GM12878 (cell line): ENCODE data around the gene CCDC63. TPM values are rescaled to one million over a fixed set of nuclear protein-coding genes. Genes with fewer than 3 reads are reported as not detected.

Experiments used
- ATAC-seq: fragments of 200-7000 bp; cut with Tn5 transposase; 3 replicates; pipeline ENCODE4 v1.9.1; 2020; ENCODE audit warnings: mild to moderate bottlenecking, moderate library complexity
- BruUV-seq: library from RNA; stranded (reverse); fragments of 400-500 nt; replicated peaks from 2 replicates; lab custom pipeline; 2021; lab: Mats Ljungman, UMichigan
- CTCF ChIA-PET: fragments of 300-600 bp; sonication (Branson Sonifier 250); formaldehyde crosslinking; extraction: SDS; loops from one replicate; lab custom pipeline; 2021; ENCODE audit warnings: inconsistent platforms; lab: Yijun Ruan, JAX
- POLR2A ChIA-PET: fragments of 350-600 bp; formaldehyde crosslinking; extraction: SDS; loops from one replicate; lab custom pipeline; 2021; ENCODE audit warnings: inconsistent platforms; lab: Charles Lee
- RAD21 ChIA-PET: fragments of 300-600 bp; sonication (Branson Sonifier 250); formaldehyde crosslinking; loops from one replicate; lab custom pipeline; 2023; ENCODE audit warnings: antibody characterized with exemption; ENCODE audit not compliant: unreplicated experiment; lab: Charles Lee
- SMC1A ChIA-PET: fragments of 300-600 bp; sonication (Branson Sonifier 250); formaldehyde crosslinking; loops from one replicate; lab custom pipeline; 2023; ENCODE audit not compliant: unreplicated experiment, uncharacterized antibody; lab: Charles Lee
- DNase-seq: peaks from one replicate; pipeline ENCODE4 v3.0.0-alpha.2; 2011; ENCODE audit warnings: low read depth, low spot score
- FAIRE-seq: peaks from 3 replicates; lab custom pipeline; 2011; peaks lifted over from hg19 to GRCh38; lab: Jason Lieb, UNC
- H2AFZ ChIP-seq: 2 replicates; pipeline ENCODE4 v1.6.0; 2011; ENCODE audit warnings: low read depth, low read length, control low read depth; ENCODE audit not compliant: control insufficient read depth
- H3K27ac ChIP-seq: 2 replicates; pipeline ENCODE4 v1.5.1; 2011; ENCODE audit warnings: control low read depth; ENCODE audit not compliant: control insufficient read depth, insufficient read depth
- H3K27me3 ChIP-seq, 2 experiments: replicated peaks in 1 of 2; 2 replicates each; pipeline versions ENCODE4 v1.6.0 to v1.6.1; 2011; ENCODE audit warnings: low read length in 1 of 2; ENCODE audit not compliant: control insufficient read depth in 2 of 2, insufficient read depth in 2 of 2
- H3K36me3 ChIP-seq, 2 experiments: 2 replicates each; pipeline ENCODE4 v1.5.1; 2011; ENCODE audit warnings: low read length in 1 of 2; ENCODE audit not compliant: control insufficient read depth in 2 of 2, insufficient read depth in 2 of 2
- H3K4me1 ChIP-seq: 2 replicates; pipeline ENCODE4 v1.6.1; 2011; ENCODE audit warnings: mild to moderate bottlenecking, low read length, moderate library complexity, mixed read lengths; ENCODE audit not compliant: control insufficient read depth, insufficient read depth
- H3K4me2 ChIP-seq: 2 replicates; pipeline ENCODE4 v1.6.0; 2011; ENCODE audit warnings: control low read depth; ENCODE audit not compliant: control insufficient read depth, insufficient read depth
- H3K4me3 ChIP-seq: fragments of 200-600 bp; sonication (generic); 2 replicates; pipeline ENCODE4 v1.5.1; 2016
- H3K79me2 ChIP-seq: 2 replicates; pipeline ENCODE4 v1.6.0; 2011; ENCODE audit warnings: low read length; ENCODE audit not compliant: control insufficient read depth, insufficient read depth
- H3K9ac ChIP-seq: 2 replicates; pipeline ENCODE4 v1.8.0; 2011; ENCODE audit warnings: low read length, control low read depth, mixed read lengths; ENCODE audit not compliant: control insufficient read depth, insufficient read depth
- H3K9me3 ChIP-seq: replicated peaks from 3 replicates; pipeline ENCODE4 v1.5.1; 2011; ENCODE audit warnings: mild to moderate bottlenecking, low read length; ENCODE audit not compliant: control insufficient read depth, insufficient read depth
- H4K20me1 ChIP-seq: 2 replicates; pipeline ENCODE4 v1.6.0; 2011; ENCODE audit not compliant: control insufficient read depth, insufficient read depth
- CBX3 ChIP-seq: fragments of 200-600 bp; sonication (generic); IDR thresholded peaks from 2 replicates; pipeline ENCODE4 v1.6.1; 2016; ENCODE audit warnings: low read depth, borderline replicate concordance
- CHD1 ChIP-seq: IDR thresholded peaks from 2 replicates; pipeline ENCODE4 v1.6.1; 2012; ENCODE audit warnings: low read depth, low read length, improper control_type of control experiment
- HCFC1 ChIP-seq: fragments of 150-350 bp; IDR thresholded peaks from 2 replicates; pipeline ENCODE4 v1.6.1; 2014; ENCODE audit warnings: low read length
- HSF1 ChIP-seq: fragments of 150-350 bp; IDR thresholded peaks from 2 replicates; pipeline ENCODE4 v1.6.1; 2014; ENCODE audit warnings: mild to moderate bottlenecking, low read depth, low read length
- NFXL1 ChIP-seq: fragments of 450-650 bp; IDR thresholded peaks from 2 replicates; pipeline ENCODE4 v1.6.1; 2017; ENCODE audit warnings: antibody characterized with exemption, mild to moderate bottlenecking, borderline replicate concordance
- PAX5 ChIP-seq: IDR thresholded peaks from 2 replicates; pipeline ENCODE4 v1.6.1; 2011; ENCODE audit warnings: low read depth, low read length, borderline replicate concordance
- PML ChIP-seq: IDR thresholded peaks from 2 replicates; pipeline ENCODE4 v1.6.1; 2012; ENCODE audit warnings: low read length, inconsistent platforms
- STAT3 ChIP-seq: IDR thresholded peaks from 2 replicates; pipeline ENCODE4 v1.6.1; 2011; ENCODE audit warnings: low read depth, low read length, improper control_type of control experiment
- SUZ12 ChIP-seq: fragments of 200-600 bp; sonication (generic); IDR thresholded peaks from one replicate; pipeline ENCODE4 v1.6.1; 2018; ENCODE audit warnings: antibody characterized with exemption, mild to moderate bottlenecking; ENCODE audit not compliant: unreplicated experiment
- TARDBP ChIP-seq: IDR thresholded peaks from 2 replicates; pipeline ENCODE4 v1.6.1; 2016; ENCODE audit warnings: borderline replicate concordance
- TCF3 ChIP-seq: IDR thresholded peaks from 2 replicates; pipeline ENCODE4 v1.6.1; 2012; ENCODE audit warnings: low read depth, mild to moderate bottlenecking, low read length, borderline replicate concordance; ENCODE audit not compliant: insufficient read depth
- USF1 ChIP-seq: IDR thresholded peaks from 2 replicates; pipeline ENCODE4 v1.6.1; 2011; ENCODE audit warnings: borderline replicate concordance, low read depth, mild to moderate bottlenecking, moderate library complexity, mixed read lengths, low read length; ENCODE audit not compliant: insufficient read depth; ENCODE audit errors: extremely low read length
- ZBTB33 ChIP-seq: fragments of 450-650 bp; IDR thresholded peaks from 2 replicates; pipeline ENCODE4 v1.6.1; 2017; ENCODE audit warnings: mild to moderate bottlenecking
- ZBTB40 ChIP-seq: fragments of 450-650 bp; IDR thresholded peaks from 2 replicates; pipeline ENCODE4 v1.6.1; 2016; ENCODE audit warnings: mild to moderate bottlenecking, moderate library complexity, borderline replicate concordance
- ZNF207 ChIP-seq: fragments of 450-650 bp; IDR thresholded peaks from 2 replicates; pipeline ENCODE4 v1.6.1; 2014; ENCODE audit warnings: antibody characterized with exemption, mild to moderate bottlenecking, borderline replicate concordance
- ZSCAN29 ChIP-seq: fragments of 450-650 bp; IDR thresholded peaks from 2 replicates; pipeline ENCODE4 v1.6.1; 2017; ENCODE audit warnings: mild to moderate bottlenecking, moderate library complexity
- WGBS: methylation state at CpG from one replicate; pipeline ENCODE4 v1.1.6; 2016; ENCODE audit warnings: low lambda C conversion rate; ENCODE audit not compliant: insufficient replicate concordance, insufficient coverage; ENCODE audit errors: missing lambda C conversion rate; 5-methylcytosine and 5-hydroxymethylcytosine counted together
- in situ Hi-C: fragments of 300-500 bp; cut with MboI; formaldehyde crosslinking; loops from 9 replicates; pipeline ENCODE4 v1.14.3; 2018; ENCODE audit warnings: mixed read lengths
- intact Hi-C: fragments of 100-400 bp; cut with micrococcal nuclease; formaldehyde crosslinking; loops from one replicate; pipeline ENCODE4 v1.14.2; 2022; ENCODE audit not compliant: unreplicated experiment
- polyA plus RNA-seq, 11 experiments: library from polyadenylated mRNA; depleted of rRNA in 4 of 11; unstranded in 6 of 11; stranded (reverse) in 5 of 11; fragments of >200 nt; fragmentation: Nextera tagmentation in 4 of 11; fragmentation: Illumina TruSeq in 1 of 11; extraction: Ambion mirVana in 4 of 11; extraction: Trizol in 1 of 11; gene quantifications; 1 replicate in 1 of 11; 2 replicates in 10 of 11; pipeline versions ENCODE4 v1.2.1 to v1.2.3, GENCODE V29; 2011 to 2016; ENCODE audit warnings: inconsistent platforms in 2 of 11, missing spikeins in 2 of 11, low read depth in 1 of 11
- total RNA-seq, 4 experiments: library from RNA; depleted of rRNA in 3 of 4; stranded (reverse); fragments of >200 nt in 3 of 4; fragmentation: Illumina TruSeq in 1 of 4; extraction: Trizol in 1 of 4; gene quantifications; 2 replicates each; pipeline versions ENCODE4 v1.2.1 to v1.2.3, GENCODE V29; 2013 to 2021

The CCDC63 gene
- total and polyA plus RNA-seq, 10 of the 15 experiments (the other 5 are each of a cell fraction or from before 2014, with no cell fraction given), result not detected

GRCh38 chr12:110849221-110849620 is 2.4 kb downstream of the CCDC63 start:
- CTCF ChIA-PET, result interaction anchor here (1.2 to 1.6 kb wide), 2 partner anchors 16 to 37 kb away, joined by 3 to 4 read pairs; no protein-coding TSS in a partner anchor
- no peak for ATAC-seq
- no peak for TF ChIP-seq SUZ12
- no peak for TF ChIP-seq TCF3
- no peak for TF ChIP-seq ZSCAN29
- TF ChIP-seq NFXL1, result no peak
- no peak for TF ChIP-seq PAX5
- no peak for TF ChIP-seq HCFC1
- TF ChIP-seq ZNF207, result no peak
- TF ChIP-seq CHD1, result no peak
- TF ChIP-seq PML, result no peak
- TF ChIP-seq STAT3, result no peak
- no peak for TF ChIP-seq ZBTB33
- TF ChIP-seq TARDBP, result no peak
- TF ChIP-seq HSF1, result no peak
- TF ChIP-seq ZBTB40, result no peak
- no peak for TF ChIP-seq USF1
- TF ChIP-seq CBX3, result no peak

More at GRCh38 chr12:110849221-110849620, 2.4 kb downstream of the CCDC63 start:
- ChIA-PET POLR2A (no interaction called here), SMC1A (no interaction called here), RAD21 (no interaction called here)
- Histone ChIP-seq H3K9ac (no peak overlapping the region), H3K79me2 (no peaks in the 10 kb centered on the region), H3K36me3 (no peaks in the 10 kb centered on the region), H3K4me1 (no peaks in the 10 kb centered on the region), H2AFZ (no peak overlapping the region), H3K27ac (no peak overlapping the region), H4K20me1 (no peaks in the 10 kb centered on the region), H3K27me3 (peaks cover 5 to 13% of the 10 kb centered on the region in 2 experiments), H3K4me3 (no peak overlapping the region), H3K9me3 (no peaks in the 10 kb centered on the region), H3K4me2 (no peak overlapping the region)
- WGBS, result 12% methylated on average over 3 of the region's 4 CpGs
- BruUV-seq, result no TSS peak
- FAIRE-seq (no peak), DNase-seq (no peak)
- intact Hi-C loops (no loop called here), in situ Hi-C loops (no loop called here)
